ENCODE measurements around the gene RAB31. TPM values are rescaled to one million over a fixed set of nuclear protein-coding genes. Genes with fewer than 3 reads are reported as not detected.

Gene RAB31
- total and polyA plus RNA-seq, 2 of the 13 experiments (the other 11 are each of a cell fraction or from before 2014, with no cell fraction given) = 1.1 to 1.7 TPM

- TF ChIP-seq SP140L (CRISPR knock-in tag; IDR thresholded peaks at IDR 0.05; ENCODE audit: borderline replicate concordance) = no peak
- no peak for TF ChIP-seq ZNF629 (CRISPR knock-in tag; conservative IDR thresholded peaks at IDR 0.05)
- TF ChIP-seq SAFB2 (CRISPR knock-in tag; IDR thresholded peaks at IDR 0.05; ENCODE audit: borderline replicate concordance, low read depth) = no peak
- no peak for TF ChIP-seq ZNF407 (CRISPR knock-in tag; IDR thresholded peaks at IDR 0.05; ENCODE audit: not compliant biosample characterization)
- no peak for TF ChIP-seq RFXAP (CRISPR knock-in tag; IDR thresholded peaks at IDR 0.05; ENCODE audit: borderline replicate concordance)
- TF ChIP-seq ZNF614 (CRISPR knock-in tag; IDR thresholded peaks at IDR 0.05; ENCODE audit: borderline replicate concordance) = no peak
- TF ChIP-seq MLLT10 (CRISPR knock-in tag; IDR thresholded peaks at IDR 0.05) = no peak
Measured at GRCh38 chr18:9746958-9747357, 38.9 kb downstream of the RAB31 start (continued).
